HepG2 (cell line): ENCODE data around the gene RETN. TPM values are rescaled to one million over a fixed set of nuclear protein-coding genes. Genes with fewer than 3 reads are reported as not detected.

Experiments
- ATAC-seq: fragments of 200-7000 bp; cut with Tn5 transposase; 3 replicates; pipeline ENCODE4 v1.9.1; 2020; ENCODE audit warnings: mild to moderate bottlenecking, moderate library complexity
- BruUV-seq: library from RNA; stranded (reverse); fragments of 400-500 nt; replicated peaks from 2 replicates; lab custom pipeline; 2021; lab: Mats Ljungman, UMichigan
- CTCF ChIA-PET: fragments of 300-600 bp; formaldehyde crosslinking; extraction: SDS; loops from one replicate; lab custom pipeline; 2021; ENCODE audit warnings: low total read pairs, inconsistent platforms, low intra/inter-chr PET ratio; lab: Yijun Ruan, JAX
- POLR2A ChIA-PET: fragments of 350-600 bp; sonication (Branson Sonifier 250); formaldehyde crosslinking; loops from one replicate; lab custom pipeline; 2020; ENCODE audit warnings: antibody characterized with exemption, inconsistent platforms; lab: Yijun Ruan, JAX
- DNase-seq: peaks from one replicate; pipeline ENCODE4 v3.0.0-alpha.2; 2015; ENCODE audit warnings: low spot score
- FAIRE-seq: peaks from 3 replicates; lab custom pipeline; 2011; peaks lifted over from hg19 to GRCh38; lab: Jason Lieb, UNC
- H2AFZ ChIP-seq: one replicate; pipeline ENCODE4 v1.6.1; 2011; ENCODE audit warnings: low read length, inconsistent platforms
- H3K27ac ChIP-seq: fragments of 300-600 bp; 3 replicates; pipeline ENCODE4 v1.8.0; 2011; ENCODE audit warnings: mixed run types, mild to moderate bottlenecking, mixed read lengths, low read length, inconsistent platforms; ENCODE audit not compliant: insufficient read depth; ENCODE audit errors: extremely low read length
- H3K27me3 ChIP-seq, 2 experiments: fragments of 200-600 bp in 1 of 2; 2 replicates in 1 of 2; 3 replicates in 1 of 2; pipeline versions ENCODE4 v1.6.0 to v1.8.0; 2011; ENCODE audit warnings: low read length in 2 of 2, mild to moderate bottlenecking in 2 of 2, moderate library complexity in 2 of 2, inconsistent platforms in 1 of 2; ENCODE audit not compliant: insufficient read depth in 2 of 2, control insufficient read depth in 1 of 2
- H3K36me3 ChIP-seq, 2 experiments: fragments of 200-600 bp in 1 of 2; replicated peaks in 1 of 2; 2 replicates in 1 of 2; 3 replicates in 1 of 2; pipeline versions ENCODE4 v1.5.1 to v1.8.0; 2011; ENCODE audit warnings: low read length in 2 of 2, inconsistent platforms in 1 of 2; ENCODE audit not compliant: insufficient read depth in 2 of 2, control insufficient read depth in 1 of 2
- H3K4me1 ChIP-seq: 2 replicates; pipeline ENCODE4 v1.5.1; 2012; ENCODE audit warnings: low read length, inconsistent platforms; ENCODE audit not compliant: insufficient read depth
- H3K4me2 ChIP-seq: 2 replicates; pipeline ENCODE4 v1.6.0; 2011; ENCODE audit warnings: low read depth, low read length, inconsistent platforms
- H3K4me3 ChIP-seq, 3 experiments: fragments of 200-600 bp in 1 of 3; sonication (generic), shearing (Covaris generic) in 1 of 3; replicated peaks in 1 of 3; 2 replicates each; pipeline ENCODE4 v1.5.1; 2011 to 2016; ENCODE audit warnings: low read length in 3 of 3, inconsistent platforms in 2 of 3, low read depth in 2 of 3, mild to moderate bottlenecking in 2 of 3, control low read depth in 1 of 3, mixed read lengths in 1 of 3; ENCODE audit not compliant: insufficient read depth in 1 of 3
- H3K79me2 ChIP-seq: one replicate; pipeline ENCODE4 v1.6.1; 2011; ENCODE audit warnings: low read length, inconsistent platforms; ENCODE audit not compliant: insufficient read depth
- H3K9ac ChIP-seq: 2 replicates; pipeline ENCODE4 v1.6.0; 2011; ENCODE audit warnings: mild to moderate bottlenecking, low read depth, low read length, inconsistent platforms; ENCODE audit not compliant: insufficient read depth
- H3K9me3 ChIP-seq: 2 replicates; pipeline ENCODE4 v1.5.1; 2012; ENCODE audit warnings: mild to moderate bottlenecking, low read length
- H4K20me1 ChIP-seq: 2 replicates; pipeline ENCODE4 v1.6.0; 2011; ENCODE audit warnings: inconsistent platforms, mild to moderate bottlenecking, low read length, moderate library complexity; ENCODE audit not compliant: insufficient read depth
- CEBPB ChIP-seq: IDR thresholded peaks from 2 replicates; pipeline ENCODE4 v1.6.1; 2011; ENCODE audit warnings: low read depth, low read length, improper control_type of control experiment, borderline replicate concordance
- ELF4 ChIP-seq: sonication (generic); formaldehyde crosslinking; IDR thresholded peaks from 2 replicates; pipeline ENCODE4 v1.5.0; 2020; ENCODE audit warnings: missing genetic modification reagents, mild to moderate bottlenecking, moderate library complexity, borderline replicate concordance
- HCFC1 ChIP-seq: fragments of 150-350 bp; IDR thresholded peaks from 2 replicates; pipeline ENCODE4 v1.6.1; 2014; ENCODE audit warnings: low read depth, low read length
- HMG20B ChIP-seq: conservative IDR thresholded peaks from 2 replicates; pipeline ENCODE4 v1.6.1; 2016; ENCODE audit warnings: missing genetic modification reagents, missing compliant biosample characterization
- MXD4 ChIP-seq: IDR thresholded peaks from 2 replicates; pipeline ENCODE4 v1.6.1; 2016; ENCODE audit warnings: mild to moderate bottlenecking, missing biosample characterization, missing genetic modification reagents
- NFE2 ChIP-seq: sonication (generic); formaldehyde crosslinking; IDR thresholded peaks from 2 replicates; pipeline ENCODE4 v1.4.0; 2020; ENCODE audit warnings: missing genetic modification reagents
- NFYB ChIP-seq: sonication (generic); formaldehyde crosslinking; IDR thresholded peaks from 2 replicates; pipeline ENCODE4 v1.4.0; 2020; ENCODE audit warnings: missing genetic modification reagents
- SKIL ChIP-seq: sonication (generic); formaldehyde crosslinking; IDR thresholded peaks from 2 replicates; pipeline ENCODE4 v1.8.0; 2022; ENCODE audit warnings: missing genetic modification reagents, mild to moderate bottlenecking, moderate library complexity, borderline replicate concordance
- ZMYM3 ChIP-seq: sonication (generic); formaldehyde crosslinking; IDR thresholded peaks from 2 replicates; pipeline ENCODE4 v1.5.1; 2020; ENCODE audit warnings: mild to moderate bottlenecking, missing genetic modification reagents
- ZNF180 ChIP-seq: sonication (generic); formaldehyde crosslinking; IDR thresholded peaks from 2 replicates; pipeline ENCODE4 v1.4.0; 2020; ENCODE audit warnings: low read depth, missing genetic modification reagents, borderline replicate concordance
- whole genome bisulfite sequencing: methylation state at CpG from one replicate; pipeline ENCODE4 v1.1.6; 2017; ENCODE audit warnings: low lambda C conversion rate; 5-methylcytosine and 5-hydroxymethylcytosine counted together
- in situ Hi-C: cut with HindIII; loops from 2 replicates; pipeline ENCODE4 v1.10.0; 2017; ENCODE audit warnings: low pct_unique_long_range_greater_than_20kb; ENCODE audit not compliant: extremely low pct_ligation_motif_present
- intact Hi-C: fragments of 100-400 bp; cut with micrococcal nuclease; formaldehyde crosslinking; loops from one replicate; pipeline ENCODE4 v1.10.0; 2022; ENCODE audit not compliant: unreplicated experiment
- polyA plus RNA-seq, 8 experiments: library from polyadenylated mRNA; depleted of rRNA in 3 of 8; stranded (reverse) in 7 of 8; unstranded in 1 of 8; fragments of >200 nt; fragmentation: Illumina TruSeq in 4 of 8; extraction: Trizol in 4 of 8; gene quantifications; 2 replicates each; pipeline versions ENCODE4 v1.2.1 to v1.2.3, GENCODE V29; 2011 to 2016; ENCODE audit warnings: low read depth in 4 of 8, missing spikeins in 1 of 8, mixed read lengths in 1 of 8; ENCODE audit not compliant: insufficient read depth in 1 of 8
- total RNA-seq, 5 experiments: library from RNA; depleted of rRNA; stranded (reverse); fragments of >200 nt; fragmentation: Illumina TruSeq; extraction: Trizol; gene quantifications; 2 replicates each; pipeline ENCODE4 v1.2.3, GENCODE V29; 2016; ENCODE audit warnings: low read depth in 1 of 5

Gene RETN
- total and polyA plus RNA-seq, 2 of the 13 experiments (the other 11 are each of a cell fraction or from before 2014, with no cell fraction given), result not detected

GRCh38 chr19:7705387-7706187, 36.7 kb downstream of the RETN start:
- peaks cover 0 to 14% of the 10 kb centered on the region in 2 experiments; a peak in 3 of 5 replicates for H3K27me3 ChIP-seq
- H3K36me3 ChIP-seq, result no peaks in the 10 kb centered on the region
- H4K20me1 ChIP-seq, result no peaks in the 10 kb centered on the region
- no peaks in the 10 kb centered on the region for H3K79me2 ChIP-seq
- peaks cover 11% of the 10 kb centered on the region for H3K4me1 ChIP-seq
- ATAC-seq, result no peak
- H2AFZ ChIP-seq, result no peak overlapping the region
- no peak for FAIRE-seq
- no peak overlapping the region for H3K4me2 ChIP-seq
- ChIA-PET CTCF (no interaction called here), POLR2A (interaction anchor here (0.5 kb wide), 1 partner anchor 236 kb away, joined by 3 read pairs; no protein-coding TSS in a partner anchor)
- no peak overlapping the region for H3K4me3 ChIP-seq
- H3K9me3 ChIP-seq, result no peaks in the 10 kb centered on the region
- in situ Hi-C loops (no loop called here), intact Hi-C loops (no loop called here)
- no TSS peak for BruUV-seq
- 18% methylated on average over 15 of the region's 24 CpGs for WGBS
- no peak overlapping the region for H3K27ac ChIP-seq
- no peak overlapping the region for H3K9ac ChIP-seq
- no peak for TF ChIP-seq HMG20B
- TF ChIP-seq HCFC1, result no peak
- TF ChIP-seq MXD4 (CRISPR knock-in tag), result no peak
- TF ChIP-seq ELF4 (CRISPR knock-in tag), result no peak
- DNase-seq, result no peak

- H3K79me2 ChIP-seq, result no peaks in the 10 kb centered on the region
- no peaks in the 10 kb centered on the region for H3K9me3 ChIP-seq
- H3K4me1 ChIP-seq, result peaks cover 11% of the 10 kb centered on the region
- no peaks in the 10 kb centered on the region for H4K20me1 ChIP-seq
- ATAC-seq, result no peak
- H3K4me2 ChIP-seq, result no peak overlapping the region
- no TSS peak for BruUV-seq
- WGBS, result 53% methylated on average over 13 of the region's 14 CpGs
- no peak overlapping the region for H3K27ac ChIP-seq
- ChIA-PET POLR2A (no interaction called here), CTCF (no interaction called here)
- DNase-seq, result no peak
- H3K27me3 ChIP-seq, result peaks cover 0 to 14% of the 10 kb centered on the region in 2 experiments; a peak in 3 of 5 replicates
- no peak overlapping the region for H2AFZ ChIP-seq
- intact Hi-C loops, result no loop called here
- H3K9ac ChIP-seq, result no peak overlapping the region
- no peaks in the 10 kb centered on the region for H3K36me3 ChIP-seq
- in situ Hi-C loops, result no loop called here
- TF ChIP-seq NFE2 (no peak), ZNF180 (CRISPR knock-in tag) (no peak), CEBPB (0 out of 2 replicates have a peak, but pooled peaks have one; percentile 3), ZMYM3 (CRISPR knock-in tag) (0 out of 2 replicates have a peak, but pooled peaks have one; percentile 47), SKIL (CRISPR knock-in tag) (no peak), NFYB (no peak)
- no peak overlapping the region for H3K4me3 ChIP-seq
- no peak for FAIRE-seq
These were observed 37.5 kb downstream of the RETN start for GRCh38 chr19:7706188-7706954.
